HFFc6 (cell line): ENCODE data around the gene MASP1. TPM values are rescaled to one million over a fixed set of nuclear protein-coding genes. Genes with fewer than 3 reads are reported as not detected.

Source experiments
- DNase-seq: peaks from one replicate; pipeline ENCODE4 v3.0.0-alpha.2; 2018
- H3K27ac Mint-ChIP-seq: 2 replicates; pipeline ENCODE4 v1.8.0; 2020; ENCODE audit warnings: mild to moderate bottlenecking, mixed read lengths
- H3K27me3 Mint-ChIP-seq: 2 replicates; pipeline ENCODE4 v1.8.0; 2021; ENCODE audit warnings: mild to moderate bottlenecking, moderate library complexity, mixed read lengths; ENCODE audit not compliant: insufficient read depth
- H3K36me3 Mint-ChIP-seq: 2 replicates; pipeline ENCODE4 v1.8.0; 2021; ENCODE audit warnings: low read depth, mixed read lengths
- H3K4me1 Mint-ChIP-seq: 2 replicates; pipeline ENCODE4 v1.8.0; 2020; ENCODE audit warnings: low read depth, mixed read lengths
- H3K4me3 Mint-ChIP-seq: 2 replicates; pipeline ENCODE4 v1.8.0; 2020; ENCODE audit warnings: mild to moderate bottlenecking, moderate library complexity, mixed read lengths
- H3K9me3 Mint-ChIP-seq: 2 replicates; pipeline ENCODE4 v1.8.0; 2020; ENCODE audit warnings: mild to moderate bottlenecking, mixed read lengths
- total RNA-seq, 6 experiments: library from RNA; stranded (reverse); fragmentation: NEBNext Ultra II Directional; extraction: Animal tissue kit (Norgen Biotek cat#: 25700); gene quantifications; 2 replicates in 1 of 6; 3 replicates in 5 of 6; pipeline ENCODE4 v1.2.3, GENCODE V29; 2021
- TF ChIP-seq, protein P1 (sequence below): fragments of 200-600 bp; sonication (generic); IDR thresholded peaks from 2 replicates; pipeline ENCODE4 v1.5.0; 2021; ENCODE audit warnings: antibody characterized with exemption, mild to moderate bottlenecking

Gene MASP1
- total RNA-seq, 6 experiments from 2014 or later: 31.5 to 133 (median 101) TPM

DNA sequence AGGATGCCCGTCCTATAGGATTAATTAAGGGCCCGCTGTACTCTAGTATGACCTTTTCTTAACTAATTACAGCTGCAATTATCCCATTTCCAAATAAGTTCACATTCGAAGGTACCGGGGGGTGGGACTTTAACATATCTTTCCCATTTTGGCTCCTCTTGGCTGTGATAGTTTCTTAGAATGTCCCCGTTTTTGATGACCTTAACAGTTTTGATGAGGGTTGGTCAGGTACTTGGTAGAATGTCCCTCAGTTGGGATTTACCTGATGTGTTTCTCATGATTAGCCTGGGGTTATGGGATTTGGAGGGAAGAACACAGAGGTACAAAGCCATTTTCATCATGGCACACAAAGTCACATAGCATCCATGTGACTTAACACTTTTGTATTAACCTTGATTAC is 76.1 kb downstream of the MASP1 start:
- TF ChIP-seq, protein P1, sequence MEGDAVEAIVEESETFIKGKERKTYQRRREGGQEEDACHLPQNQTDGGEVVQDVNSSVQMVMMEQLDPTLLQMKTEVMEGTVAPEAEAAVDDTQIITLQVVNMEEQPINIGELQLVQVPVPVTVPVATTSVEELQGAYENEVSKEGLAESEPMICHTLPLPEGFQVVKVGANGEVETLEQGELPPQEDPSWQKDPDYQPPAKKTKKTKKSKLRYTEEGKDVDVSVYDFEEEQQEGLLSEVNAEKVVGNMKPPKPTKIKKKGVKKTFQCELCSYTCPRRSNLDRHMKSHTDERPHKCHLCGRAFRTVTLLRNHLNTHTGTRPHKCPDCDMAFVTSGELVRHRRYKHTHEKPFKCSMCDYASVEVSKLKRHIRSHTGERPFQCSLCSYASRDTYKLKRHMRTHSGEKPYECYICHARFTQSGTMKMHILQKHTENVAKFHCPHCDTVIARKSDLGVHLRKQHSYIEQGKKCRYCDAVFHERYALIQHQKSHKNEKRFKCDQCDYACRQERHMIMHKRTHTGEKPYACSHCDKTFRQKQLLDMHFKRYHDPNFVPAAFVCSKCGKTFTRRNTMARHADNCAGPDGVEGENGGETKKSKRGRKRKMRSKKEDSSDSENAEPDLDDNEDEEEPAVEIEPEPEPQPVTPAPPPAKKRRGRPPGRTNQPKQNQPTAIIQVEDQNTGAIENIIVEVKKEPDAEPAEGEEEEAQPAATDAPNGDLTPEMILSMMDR: no peak
- Mint-ChIP-seq H3K4me1 (peaks cover 25% of the 10 kb centered on the region), H3K4me3 (no peak overlapping the region), H3K27me3 (no peaks in the 10 kb centered on the region), H3K27ac (no peak overlapping the region), H3K36me3 (no peaks in the 10 kb centered on the region), H3K9me3 (no peaks in the 10 kb centered on the region)
- no peak for DNase-seq

- TF ChIP-seq, protein P1: no peak
- H3K4me1 Mint-ChIP-seq: peaks cover 43% of the 10 kb centered on the region
These were observed 77.9 kb downstream of the MASP1 start for GRCh38 chr3:187213616-187214015.

DNA sequence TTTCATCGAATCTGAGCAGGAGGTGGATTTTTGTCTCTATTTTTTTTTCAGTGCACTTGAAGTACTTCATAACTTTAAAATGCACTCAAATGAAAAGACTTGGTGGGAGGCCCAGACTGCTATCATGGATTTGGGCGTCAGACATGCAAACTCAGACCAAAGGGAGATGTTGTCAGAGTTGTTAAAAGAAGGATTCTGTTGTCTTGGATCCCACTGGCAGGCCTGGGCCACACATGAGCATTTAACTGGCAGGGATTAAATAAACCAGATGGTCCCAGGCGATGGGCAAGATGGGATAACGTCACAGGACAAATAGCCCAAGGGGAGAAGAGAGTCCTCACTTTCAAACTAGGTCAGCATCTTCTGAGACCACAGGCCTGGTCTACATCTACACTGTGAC is 78.8 kb downstream of the MASP1 start:
- Mint-ChIP-seq H3K4me1 (peaks cover 52% of the 10 kb centered on the region), H3K4me3 (no peak overlapping the region), H3K36me3 (peaks cover 5% of the 10 kb centered on the region), H3K27me3 (no peaks in the 10 kb centered on the region; the same call in 1 of the 2 replicates), H3K9me3 (peaks cover 5% of the 10 kb centered on the region), H3K27ac (no peak overlapping the region)
- DNase-seq: no peak
- TF ChIP-seq, protein P1: no peak

More at GRCh38 chr3:187213616-187214015, 77.9 kb downstream of the MASP1 start:
- no peaks in the 10 kb centered on the region for H3K36me3 Mint-ChIP-seq
- H3K9me3 Mint-ChIP-seq: no peaks in the 10 kb centered on the region
- no peak for DNase-seq
- no peaks in the 10 kb centered on the region; the same call in 1 of the 2 replicates for H3K27me3 Mint-ChIP-seq
- H3K27ac Mint-ChIP-seq: no peak overlapping the region
- H3K4me3 Mint-ChIP-seq: no peak overlapping the region

DNA sequence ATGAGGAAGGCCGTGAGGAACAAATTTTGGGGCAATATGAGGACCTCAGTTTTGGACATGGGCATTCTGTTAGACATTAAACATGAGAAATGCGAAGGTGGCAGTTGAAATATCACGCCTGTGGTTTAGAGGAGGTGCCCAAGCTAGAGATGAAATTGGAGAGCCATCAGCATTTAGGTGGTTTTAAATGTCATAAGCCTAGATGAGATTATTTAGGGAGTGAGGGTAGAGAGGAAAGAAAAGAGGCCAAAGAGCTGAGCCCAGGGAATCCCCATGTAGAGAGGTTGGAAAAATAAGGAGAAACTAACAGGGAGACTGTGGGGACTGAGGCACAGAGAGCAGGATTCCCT is 79.4 kb downstream of the MASP1 start:
- Mint-ChIP-seq H3K9me3 (peaks cover 10% of the 10 kb centered on the region), H3K36me3 (peaks cover 8% of the 10 kb centered on the region), H3K4me1 (peaks cover 57% of the 10 kb centered on the region), H3K27me3 (no peaks in the 10 kb centered on the region; the same call in 1 of the 2 replicates), H3K27ac (0 out of 2 replicates have a peak overlapping the region, but pooled peaks have one; percentile 16), H3K4me3 (peak overlapping the region; percentile 6)
- no peak for DNase-seq
- TF ChIP-seq, protein P1: no peak

DNA sequence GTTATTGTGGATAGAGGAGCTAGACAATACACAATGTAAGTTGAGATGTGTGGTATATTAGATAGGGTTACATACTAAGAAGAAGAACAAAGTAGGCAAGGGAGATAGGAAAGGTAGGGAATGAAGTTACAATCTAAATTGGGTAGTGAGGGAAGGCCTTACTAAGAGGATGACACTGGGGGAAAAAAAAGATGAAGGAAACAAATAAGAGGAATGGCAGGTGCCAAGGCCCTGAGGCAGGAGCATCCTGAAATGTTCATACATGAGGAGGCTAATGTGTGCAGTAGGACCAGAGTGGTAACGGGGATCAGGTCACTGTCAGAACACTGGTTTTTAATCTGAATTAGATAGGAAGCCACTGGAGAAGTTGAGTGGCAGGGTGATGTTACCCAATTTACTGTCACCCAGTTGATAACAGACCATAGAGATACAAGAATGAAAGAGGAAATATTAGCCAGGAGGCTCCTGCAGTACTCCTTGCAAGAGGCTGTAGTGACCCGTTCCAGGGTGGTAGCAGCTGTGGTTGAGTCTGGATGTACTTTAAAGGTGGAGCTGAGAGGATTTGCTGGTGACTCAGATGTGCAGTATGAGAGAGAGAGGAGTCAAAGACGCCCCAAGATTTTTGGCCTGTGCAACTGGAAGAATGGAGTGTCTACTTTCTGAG is 79.9 kb downstream of the MASP1 start:
- Mint-ChIP-seq H3K4me3 (peak overlapping the region; percentile 6), H3K9me3 (peaks cover 11% of the 10 kb centered on the region), H3K27me3 (no peaks in the 10 kb centered on the region; the same call in 1 of the 2 replicates), H3K27ac (peak overlapping the region; percentile 32; the same call in 1 of the 2 replicates), H3K36me3 (peaks cover 13% of the 10 kb centered on the region), H3K4me1 (peaks cover 57% of the 10 kb centered on the region)
- TF ChIP-seq, protein P1: no peak
- DNase-seq: peak; percentile 66
